IMR-90 (cell line): ENCODE measurements around the gene MSLN. TPM values are rescaled to one million over a fixed set of nuclear protein-coding genes. Genes with fewer than 3 reads are reported as not detected.

ENCODE experiments used
- ATAC-seq: fragments of 200-7000 bp; cut with Tn5 transposase; 2 replicates; pipeline ENCODE4 v1.9.1; 2020; ENCODE audit warnings: low read depth, mild to moderate bottlenecking, moderate library complexity
- BruUV-seq: library from RNA; stranded (reverse); fragments of 400-500 nt; replicated peaks from 2 replicates; lab custom pipeline; 2021; lab: Mats Ljungman, UMichigan
- CTCF ChIA-PET: fragments of 300-600 bp; formaldehyde crosslinking; extraction: SDS; loops from one replicate; lab custom pipeline; 2021; ENCODE audit warnings: antibody characterized with exemption; lab: Yijun Ruan, JAX
- POLR2A ChIA-PET: fragments of 300-600 bp; sonication (Branson Sonifier 250); formaldehyde crosslinking; loops from one replicate; lab custom pipeline; 2022; ENCODE audit warnings: antibody characterized with exemption; ENCODE audit not compliant: unreplicated experiment; lab: Charles Lee
- DNase-seq: peaks from one replicate; pipeline ENCODE4 v3.0.0; 2013
- H2AFZ ChIP-seq: replicated peaks from 2 replicates; pipeline ENCODE3; 2013; ENCODE audit warnings: low read length, mild to moderate bottlenecking; ENCODE audit not compliant: poor library complexity
- H2AK5ac ChIP-seq: 2 replicates; pipeline ENCODE4 v1.6.1; 2013; ENCODE audit warnings: low read depth, low read length, inconsistent platforms
- H2AK9ac ChIP-seq: replicated peaks from 2 replicates; pipeline ENCODE3; 2013; ENCODE audit warnings: mild to moderate bottlenecking, low read depth, low read length, moderate library complexity; ENCODE audit not compliant: poor library complexity
- H2BK120ac ChIP-seq: 2 replicates; pipeline ENCODE4 v1.6.1; 2013; ENCODE audit warnings: low read depth, low read length, inconsistent platforms
- H2BK15ac ChIP-seq: 3 replicates; pipeline ENCODE4 v1.6.1; 2013; ENCODE audit warnings: low read depth, low read length, inconsistent platforms
- H2BK20ac ChIP-seq: 2 replicates; pipeline ENCODE4 v1.6.1; 2013; ENCODE audit warnings: low read depth, mild to moderate bottlenecking, inconsistent platforms, low read length, moderate library complexity
- H2BK5ac ChIP-seq: 2 replicates; pipeline ENCODE4 v1.6.1; 2013; ENCODE audit warnings: mild to moderate bottlenecking, low read depth, low read length, inconsistent platforms; ENCODE audit not compliant: poor library complexity, severe bottlenecking
- H3K14ac ChIP-seq: replicated peaks from 2 replicates; pipeline ENCODE4 v1.6.1; 2013; ENCODE audit warnings: low read depth, low read length, inconsistent platforms
- H3K18ac ChIP-seq: 2 replicates; pipeline ENCODE4 v1.6.1; 2013; ENCODE audit warnings: low read depth, low read length, control low read depth
- H3K23ac ChIP-seq: 2 replicates; pipeline ENCODE4 v1.6.1; 2013; ENCODE audit warnings: low read depth, low read length, inconsistent platforms
- H3K27ac ChIP-seq: 2 replicates; pipeline ENCODE4 v1.5.1; 2013; ENCODE audit warnings: mild to moderate bottlenecking, control low read depth, low read length; ENCODE audit not compliant: insufficient read depth
- H3K27me3 ChIP-seq: 2 replicates; pipeline ENCODE4 v1.6.1; 2013; ENCODE audit warnings: low read length; ENCODE audit not compliant: control insufficient read depth, insufficient read depth
- H3K36me3 ChIP-seq: 2 replicates; pipeline ENCODE4 v1.6.1; 2013; ENCODE audit warnings: low read length, mixed read lengths; ENCODE audit not compliant: control insufficient read depth, insufficient read depth
- H3K4ac ChIP-seq: 2 replicates; pipeline ENCODE4 v1.6.1; 2013; ENCODE audit warnings: low read depth, low read length, inconsistent platforms
- H3K4me1 ChIP-seq: 2 replicates; pipeline ENCODE4 v1.6.1; 2013; ENCODE audit warnings: low read length, mixed read lengths; ENCODE audit not compliant: control insufficient read depth, insufficient read depth
- H3K4me2 ChIP-seq: 2 replicates; pipeline ENCODE4 v1.6.1; 2013; ENCODE audit warnings: low read depth, mild to moderate bottlenecking, control low read depth, low read length, moderate library complexity
- H3K4me3 ChIP-seq: 2 replicates; pipeline ENCODE4 v1.5.1; 2013; ENCODE audit warnings: low read depth, mild to moderate bottlenecking, control low read depth, low read length, moderate library complexity; ENCODE audit not compliant: insufficient read depth
- H3K56ac ChIP-seq: 2 replicates; pipeline ENCODE4 v1.6.1; 2013; ENCODE audit warnings: low read length, inconsistent platforms; ENCODE audit not compliant: insufficient read depth; ENCODE audit errors: extremely low read depth
- H3K79me1 ChIP-seq, 2 experiments: 2 replicates each; pipeline ENCODE4 v1.6.1; 2013; ENCODE audit warnings: low read length in 2 of 2, inconsistent platforms in 1 of 2, low read depth in 1 of 2
- H3K9ac ChIP-seq: 2 replicates; pipeline ENCODE4 v1.6.1; 2013; ENCODE audit warnings: low read depth, low read length, control low read depth
- H3K9me1 ChIP-seq: 2 replicates; pipeline ENCODE4 v1.6.1; 2013; ENCODE audit warnings: low read length, inconsistent platforms; ENCODE audit not compliant: insufficient read depth
- H3K9me3 ChIP-seq: 2 replicates; pipeline ENCODE4 v1.6.1; 2013; ENCODE audit warnings: low read length; ENCODE audit not compliant: control insufficient read depth, insufficient read depth
- H4K20me1 ChIP-seq: 2 replicates; pipeline ENCODE4 v1.6.1; 2013; ENCODE audit warnings: low read length, inconsistent platforms; ENCODE audit not compliant: insufficient read depth
- H4K5ac ChIP-seq: 2 replicates; pipeline ENCODE4 v1.6.1; 2013; ENCODE audit warnings: mild to moderate bottlenecking, low read depth, low read length, control low read depth
- H4K8ac ChIP-seq, 2 experiments: 2 replicates each; pipeline ENCODE4 v1.6.1; 2013; ENCODE audit warnings: low read depth in 2 of 2, low read length in 2 of 2, control low read depth in 1 of 2, inconsistent platforms in 1 of 2
- H4K91ac ChIP-seq: 2 replicates; pipeline ENCODE4 v1.6.1; 2013; ENCODE audit warnings: low read depth, low read length, inconsistent platforms; ENCODE audit not compliant: insufficient read depth
- CEBPB ChIP-seq: IDR thresholded peaks from 2 replicates; pipeline ENCODE4 v1.6.1; 2012; ENCODE audit warnings: low read depth, low read length, improper control_type of control experiment
- CTCF ChIP-seq: conservative IDR thresholded peaks from 2 replicates; pipeline ENCODE4 v1.5.1; 2012; ENCODE audit warnings: mild to moderate bottlenecking, low read depth, low read length, improper control_type of control experiment
- FOS ChIP-seq: fragments of 150-350 bp; IDR thresholded peaks from 2 replicates; pipeline ENCODE4 v1.6.1; 2016; ENCODE audit warnings: low read depth, low read length
- MXI1 ChIP-seq: IDR thresholded peaks from 2 replicates; pipeline ENCODE4 v1.6.1; 2012; ENCODE audit warnings: low read depth, mild to moderate bottlenecking, low read length, moderate library complexity, borderline replicate concordance
- POLR2A ChIP-seq: IDR thresholded peaks from 2 replicates; pipeline ENCODE4 v1.6.1; 2012; ENCODE audit warnings: mild to moderate bottlenecking, low read depth, low read length
- RFX5 ChIP-seq: IDR thresholded peaks from 2 replicates; pipeline ENCODE4 v1.8.0; 2012; ENCODE audit warnings: low read depth, mild to moderate bottlenecking, low read length, moderate library complexity
- SMC3 ChIP-seq: fragments of 150-350 bp; IDR thresholded peaks from 2 replicates; pipeline ENCODE4 v1.6.1; 2016; ENCODE audit warnings: low read depth, mild to moderate bottlenecking, antibody characterized with exemption, low read length, moderate library complexity
- WGBS, 2 experiments: methylation state at CpG; one replicate each; pipeline versions ENCODE4 v1.1.5 to v1.1.7; 2013; ENCODE audit warnings: missing lambda C conversion rate in 2 of 2; ENCODE audit not compliant: insufficient read length in 1 of 2; ENCODE audit errors: extremely low coverage in 2 of 2; 5-methylcytosine and 5-hydroxymethylcytosine counted together
- dilution Hi-C: fragments of 300-500 bp; cut with HindIII; formaldehyde crosslinking; loops from one replicate; pipeline ENCODE4 v1.14.3; 2018; ENCODE audit warnings: low sequenced_read_pairs; ENCODE audit not compliant: unreplicated experiment
- in situ Hi-C: fragments of 300-500 bp; cut with MboI; formaldehyde crosslinking; loops from 3 replicates; pipeline ENCODE4 v1.14.3; 2019; ENCODE audit warnings: low sequenced_read_pairs, inconsistent platforms, mixed read lengths
- intact Hi-C: fragments of 100-400 bp; cut with micrococcal nuclease; formaldehyde crosslinking; loops from 2 replicates; pipeline ENCODE4 v1.10.0; 2022
- polyA plus RNA-seq, 3 experiments: library from polyadenylated mRNA; depleted of rRNA; stranded (reverse); fragments of >200 nt; gene quantifications; 2 replicates each; pipeline ENCODE4 v1.2.3, GENCODE V29; 2012; ENCODE audit warnings: low replicate concordance in 1 of 3
- total RNA-seq: library from RNA; depleted of rRNA; stranded (reverse); fragments of >200 nt; gene quantifications from 2 replicates; pipeline ENCODE4 v1.2.3, GENCODE V29; 2012

MSLN gene
- total and polyA plus RNA-seq, 2 of the 4 experiments (the other 2 are of a cell fraction): 0.14 TPM; not detected in 1

GRCh38 chr16:798666-799065 is 38.1 kb downstream of the MSLN start:
- no peak for TF ChIP-seq SMC3
- TF ChIP-seq CTCF: no peak
- no peak for TF ChIP-seq FOS
- no peak for TF ChIP-seq CEBPB
- TF ChIP-seq POLR2A: no peak
- TF ChIP-seq RFX5: no peak
- TF ChIP-seq MXI1: no peak
- Histone ChIP-seq H3K79me1 (no peaks in the 10 kb centered on the region), H3K4ac (no peak overlapping the region), H3K18ac (no peak overlapping the region), H4K91ac (no peak overlapping the region), H2BK15ac (no peak overlapping the region), H2BK5ac (no peak overlapping the region), H2AFZ (no peak overlapping the region), H3K23ac (no peak overlapping the region), H4K20me1 (no peaks in the 10 kb centered on the region), H3K56ac (no peak overlapping the region), H3K9me1 (no peaks in the 10 kb centered on the region), H3K4me1 (no peaks in the 10 kb centered on the region), H3K9ac (no peak overlapping the region), H2AK5ac (no peak overlapping the region), H4K8ac (no peak overlapping the region), H4K5ac (no peak overlapping the region), H3K9me3 (no peaks in the 10 kb centered on the region), H2BK120ac (no peak overlapping the region), H2AK9ac (no peak overlapping the region), H3K4me2 (no peak overlapping the region), H3K36me3 (peaks cover 3% of the 10 kb centered on the region; the same call in 1 of the 2 replicates), H3K27me3 (peaks cover 20% of the 10 kb centered on the region), H3K4me3 (no peak overlapping the region), H2BK20ac (no peak overlapping the region), H3K27ac (no peak overlapping the region), H3K14ac (no peak overlapping the region)
- ChIA-PET POLR2A (no interaction called here), CTCF (no interaction called here)
- intact Hi-C loops (no loop called here), in situ Hi-C loops (no loop called here), dilution Hi-C loops (no loop called here)
- BruUV-seq: no TSS peak
- WGBS, 2 experiments: 88% methylated on average over 9 of the region's 19 CpGs; no CpG with 5 or more reads in 1 of the 2 experiments
- no peak for DNase-seq
- ATAC-seq: no peak
